A204.1 (cell line): ENCODE results near the gene MAP3K7.

ENCODE experiments used
- FAIRE-seq: peaks from 2 replicates; lab custom pipeline; 2012; peaks lifted over from hg19 to GRCh38; lab: Jason Lieb, UNC

Gene MAP3K7

GRCh38 chr6:90525421-90525820 lies 61.5 kb downstream of the MAP3K7 start:
- FAIRE-seq: no peak

GRCh38 chr6:90523779-90524310 lies 63.0 kb downstream of the MAP3K7 start:
- no peak for FAIRE-seq

DNA sequence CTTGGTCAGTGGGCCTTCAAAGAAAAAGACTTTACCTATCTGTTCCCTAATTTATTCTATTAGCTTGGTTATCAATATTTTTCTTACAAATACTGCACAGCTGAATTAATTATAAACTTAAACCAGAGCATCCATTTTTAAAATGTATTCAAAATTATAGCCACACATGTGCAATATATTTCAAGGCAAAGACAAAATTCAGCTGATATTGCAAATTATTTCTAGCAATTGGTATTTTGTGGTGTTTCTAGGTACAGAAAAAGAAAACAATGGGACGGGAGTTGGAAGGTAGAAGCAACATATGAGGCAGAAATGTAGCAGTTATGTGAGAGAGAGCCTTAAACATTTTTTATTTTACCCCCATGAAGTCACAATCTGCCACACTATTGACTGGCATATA lies 64.9 kb downstream of the MAP3K7 start:
- FAIRE-seq: no peak

DNA sequence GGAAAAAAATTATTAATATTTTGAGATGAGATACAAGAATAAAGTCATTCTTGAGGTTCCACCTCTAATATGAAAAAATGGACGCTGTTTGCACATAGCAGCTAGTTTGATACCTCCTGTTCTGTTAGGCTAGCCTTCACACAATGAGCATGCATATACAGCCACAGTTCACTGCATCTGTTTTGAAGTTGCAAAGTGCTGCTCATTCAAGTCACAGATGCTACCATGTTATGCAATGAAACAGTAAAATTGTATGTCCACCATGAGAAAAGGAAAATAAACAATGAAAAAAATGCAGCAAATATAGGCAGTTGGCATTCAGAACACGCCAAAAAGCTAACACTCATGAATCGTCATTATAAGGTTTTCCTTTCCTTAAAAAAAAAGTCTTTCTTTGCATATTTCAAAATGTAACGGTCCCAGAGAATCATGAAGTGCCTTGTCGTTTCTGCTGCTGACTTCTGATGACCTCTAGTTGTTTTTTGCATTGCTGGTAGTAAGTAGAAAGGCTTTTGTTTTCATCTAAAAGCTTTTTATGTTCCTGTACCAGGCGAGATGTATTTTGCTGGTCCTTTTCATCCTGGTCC lies 70.7 kb downstream of the MAP3K7 start:
- FAIRE-seq: no peak

DNA sequence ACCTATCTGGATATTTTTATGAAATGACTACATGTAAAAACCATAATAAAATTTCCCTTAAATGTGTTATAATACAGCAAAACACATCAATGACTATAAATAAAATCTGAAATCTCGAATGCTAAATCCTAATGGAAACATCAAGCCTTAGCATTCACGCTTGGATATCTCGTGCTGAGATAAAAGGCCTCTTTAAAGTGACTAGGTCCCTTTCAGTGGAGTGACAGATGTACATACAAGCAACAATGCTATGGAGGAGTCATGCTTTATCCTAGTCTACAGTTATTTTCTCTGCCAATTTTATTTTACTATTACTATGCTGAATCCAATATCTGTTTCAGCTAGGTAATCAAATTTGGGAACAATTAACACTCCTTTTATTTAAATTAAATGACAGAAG lies 72.4 kb downstream of the MAP3K7 start:
- no peak for FAIRE-seq

- no peak for FAIRE-seq
These were observed 78.1 kb downstream of the MAP3K7 start for GRCh38 chr6:90508753-90509152.

- FAIRE-seq: no peak
These were observed 83.9 kb downstream of the MAP3K7 start for GRCh38 chr6:90502866-90503407.

- FAIRE-seq: no peak
These were observed 84.5 kb downstream of the MAP3K7 start for GRCh38 chr6:90502381-90502780.

- no peak for FAIRE-seq
These were observed 86.4 kb downstream of the MAP3K7 start for GRCh38 chr6:90500458-90500857.

DNA sequence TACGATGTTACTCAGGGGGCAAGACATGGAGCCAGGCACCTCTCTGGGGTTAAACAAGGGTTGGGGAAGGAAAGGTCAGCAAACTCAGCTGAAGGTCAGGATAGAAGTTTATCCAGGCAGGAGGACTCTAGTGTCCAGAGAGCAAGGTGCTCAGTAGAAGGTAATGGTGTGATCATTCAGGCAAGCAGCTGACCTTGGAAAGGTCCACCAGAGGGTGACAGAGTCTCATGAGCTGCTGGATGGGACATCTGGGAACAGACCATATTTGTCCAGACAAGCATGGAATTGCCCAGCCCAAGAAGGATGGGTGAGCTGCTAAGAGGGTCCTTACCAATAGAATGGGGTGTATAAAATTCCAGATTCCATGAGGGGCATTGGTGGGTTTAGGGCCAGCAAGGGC lies 89.5 kb downstream of the MAP3K7 start:
- no peak for FAIRE-seq

- no peak for FAIRE-seq
These were observed 90.4 kb downstream of the MAP3K7 start for GRCh38 chr6:90496258-90497016.

DNA sequence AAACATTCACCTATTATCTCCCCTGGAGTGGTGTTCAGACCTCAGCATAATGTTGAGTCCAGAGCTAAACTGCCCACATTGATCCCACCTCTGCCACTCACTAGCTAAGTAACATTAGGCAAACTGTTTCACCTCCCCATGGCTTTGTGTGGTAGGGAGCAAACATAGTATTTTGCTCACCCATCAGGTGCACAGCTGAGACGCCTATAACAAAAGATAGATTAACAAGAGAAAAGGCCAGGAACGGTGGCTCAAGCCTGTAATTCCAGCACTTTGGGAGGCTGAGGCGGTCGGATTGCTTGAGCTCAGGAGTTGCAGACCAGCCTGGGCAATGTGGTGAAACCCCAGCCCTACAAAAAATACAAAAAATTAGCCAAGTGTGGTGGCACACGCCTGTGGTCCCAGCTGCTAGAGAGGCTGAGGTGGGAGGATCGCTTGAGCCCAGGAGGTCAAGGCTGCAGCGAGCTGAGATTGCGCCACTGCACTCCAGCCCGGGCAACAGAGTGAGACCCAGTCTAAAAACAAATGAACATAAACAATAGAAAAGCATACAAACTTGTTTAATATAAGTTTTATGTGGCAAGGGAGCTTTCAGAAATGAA lies 91.6 kb downstream of the MAP3K7 start:
- FAIRE-seq: no peak

- no peak for FAIRE-seq
These were observed 92.6 kb downstream of the MAP3K7 start for GRCh38 chr6:90494067-90494780.

DNA sequence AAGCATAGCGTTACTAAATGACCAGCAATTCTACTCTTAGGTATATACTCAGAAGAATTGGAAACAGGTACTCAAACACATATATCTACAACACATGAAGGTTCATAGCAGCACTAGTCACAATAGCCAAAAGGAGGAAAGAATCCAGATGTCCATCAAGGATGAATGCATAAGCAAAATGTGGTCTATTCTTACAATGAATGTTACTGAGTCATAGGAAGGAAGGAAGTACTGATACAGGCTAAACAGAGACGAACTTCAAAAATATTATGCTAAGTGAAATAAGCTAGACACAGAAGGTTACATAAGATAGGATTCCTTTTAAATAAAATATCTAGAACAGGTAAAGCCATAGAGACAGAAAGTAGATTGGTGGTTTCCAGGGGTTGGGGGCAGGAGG lies 93.5 kb downstream of the MAP3K7 start:
- no peak for FAIRE-seq

DNA sequence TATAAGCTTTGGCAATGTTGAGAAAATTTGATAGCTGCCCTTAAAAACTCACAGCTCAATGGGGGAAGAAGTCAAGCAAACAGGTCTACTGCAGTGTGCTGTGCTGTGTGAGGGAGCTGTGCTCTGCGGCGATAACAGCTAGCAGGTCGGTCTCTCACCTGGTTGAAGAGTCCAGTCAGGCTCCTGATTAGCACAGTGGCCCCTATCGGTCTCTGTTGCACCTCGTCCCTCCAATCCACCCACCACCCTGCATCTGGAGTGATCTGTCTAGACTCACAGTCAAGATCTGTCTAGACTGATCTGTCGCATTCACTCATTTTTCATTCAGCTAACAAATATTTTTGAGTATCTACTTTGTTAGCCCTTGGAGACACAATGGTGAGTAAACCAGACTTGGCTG lies 94.1 kb downstream of the MAP3K7 start:
- FAIRE-seq: no peak

DNA sequence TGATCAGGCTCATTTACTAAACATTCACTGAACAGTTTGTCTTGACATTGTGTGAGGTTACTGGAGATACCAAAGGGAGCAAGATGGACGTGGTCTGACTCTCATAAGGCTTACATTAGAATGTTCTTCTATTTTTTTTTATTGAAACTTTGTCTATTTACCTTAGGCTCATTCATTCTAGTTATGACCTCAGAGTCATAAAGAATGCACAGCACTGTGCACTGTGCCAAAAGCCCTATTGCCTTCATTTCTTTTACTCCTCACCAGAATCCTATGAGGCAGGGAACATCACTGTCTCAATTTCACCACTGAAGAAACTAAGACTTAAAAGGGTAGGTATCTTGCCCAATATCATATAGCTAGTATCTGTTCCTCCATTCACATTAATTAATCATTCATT lies 94.5 kb downstream of the MAP3K7 start:
- FAIRE-seq: no peak

GRCh38 chr6:90490030-90490716 lies 96.7 kb downstream of the MAP3K7 start:
- FAIRE-seq: no peak

DNA sequence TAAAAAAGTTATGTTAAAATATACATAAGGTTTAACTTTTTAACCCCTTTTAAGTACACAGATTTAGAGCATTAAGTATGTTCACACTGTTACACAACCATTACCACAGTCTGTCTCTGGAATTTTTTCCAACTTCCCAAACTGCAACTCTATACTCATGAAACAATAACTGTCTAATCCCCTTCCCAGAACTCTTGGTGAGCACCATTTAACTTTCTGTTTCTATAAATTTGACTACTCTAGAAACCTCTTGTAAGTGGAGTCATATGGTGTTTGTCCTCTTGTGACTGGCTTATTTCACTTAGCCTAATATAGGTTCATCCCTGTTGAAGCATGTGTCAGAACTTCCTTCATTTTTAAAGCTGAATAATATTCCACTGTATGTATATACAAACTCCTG lies 98.1 kb downstream of the MAP3K7 start:
- FAIRE-seq: no peak

DNA sequence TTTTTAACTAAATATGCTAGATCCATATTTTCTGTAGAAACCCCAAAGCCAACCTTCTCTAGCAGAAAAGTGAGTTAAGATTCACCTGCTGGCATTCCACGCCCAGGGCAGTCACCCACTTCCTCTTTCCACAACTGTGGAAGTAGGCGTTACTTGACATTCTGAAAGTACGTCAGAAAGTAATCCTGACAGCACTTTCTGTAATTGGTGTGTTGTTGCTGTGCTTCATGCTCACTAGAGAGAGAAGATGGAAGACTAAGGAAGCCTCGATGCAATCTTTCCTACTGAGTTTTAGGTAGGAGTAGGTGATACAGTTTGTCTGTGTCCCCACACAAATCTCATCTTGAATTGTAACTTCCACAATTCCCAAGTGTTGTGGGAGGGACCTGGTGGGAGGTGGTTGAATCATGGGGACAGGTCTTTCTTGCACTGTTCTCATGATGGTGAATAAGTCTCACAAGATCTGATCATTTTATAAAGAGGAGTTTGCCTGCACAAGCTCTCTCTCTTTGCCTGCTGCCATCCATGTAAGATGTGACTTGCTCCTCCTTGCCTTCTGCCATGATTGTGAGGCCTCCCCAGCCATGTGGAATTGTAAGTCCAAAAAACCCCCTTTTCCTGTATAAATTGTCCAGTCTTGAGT lies 101.1 kb downstream of the MAP3K7 start:
- FAIRE-seq: no peak

GRCh38 chr6:90484903-90485302 lies 102.0 kb downstream of the MAP3K7 start:
- no peak for FAIRE-seq

GRCh38 chr6:90484385-90484784 lies 102.5 kb downstream of the MAP3K7 start:
- FAIRE-seq: no peak

DNA sequence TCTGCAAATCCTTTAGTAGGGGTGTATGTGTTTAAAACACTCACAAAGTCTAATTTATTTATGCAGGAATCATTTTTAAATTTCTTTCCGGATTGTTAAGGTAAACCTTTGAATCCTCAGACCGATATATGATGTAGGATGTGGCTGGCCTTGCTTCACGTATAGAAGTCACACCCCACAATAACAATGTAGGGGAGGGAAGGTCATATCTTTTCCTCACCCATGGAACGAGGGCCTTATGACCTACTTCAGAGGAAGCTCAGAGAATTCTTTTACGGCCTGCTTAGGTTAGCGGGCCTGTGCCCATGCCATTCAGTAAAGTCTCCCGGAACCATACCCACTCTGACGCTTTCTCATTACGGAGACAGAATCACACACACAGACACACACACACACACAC lies 102.9 kb downstream of the MAP3K7 start:
- no peak for FAIRE-seq
